Measurements from ENCODE around the gene FBXO34. TPM values are rescaled to one million over a fixed set of nuclear protein-coding genes. Genes with fewer than 3 reads are reported as not detected.

The FBXO34 gene
- total and polyA plus RNA-seq, 10 of the 15 experiments (the other 5 are each of a cell fraction or from before 2014, with no cell fraction given) = 5.6 to 22.8 (median 17.6) TPM

GRCh38 chr14:55372825-55373224, 101.6 kb downstream of the FBXO34 start:
- no peak for ATAC-seq
- H3K9me3 ChIP-seq (replicated peaks; ENCODE audit: control insufficient read depth, insufficient read depth, low read length) = no peaks in the 10 kb centered on the region
- H3K4me1 ChIP-seq (ENCODE audit: control insufficient read depth, insufficient read depth, low read length) = peaks cover 6% of the 10 kb centered on the region; the same call in 1 of the 2 replicates
- no peak overlapping the region for H3K27ac ChIP-seq (ENCODE audit: control insufficient read depth, insufficient read depth)
- intact Hi-C loops (cut with micrococcal nuclease; ENCODE audit: unreplicated experiment) (no loop called here), in situ Hi-C loops (cut with MboI) (no loop called here)
- BruUV-seq (replicated peaks) = no TSS peak
- no peak overlapping the region for H3K9ac ChIP-seq (ENCODE audit: control insufficient read depth, insufficient read depth, low read length)
- no peak overlapping the region for H3K4me3 ChIP-seq
- DNase-seq (ENCODE audit: low read depth, low spot score) = no peak
- peaks cover 0 to 11% of the 10 kb centered on the region in 2 experiments; a peak in 1 of 4 replicates for H3K36me3 ChIP-seq (ENCODE audit: control insufficient read depth in 2 of 2, insufficient read depth in 2 of 2, low read length in 1 of 2)
- SMC1A ChIA-PET (ENCODE audit: uncharacterized antibody, unreplicated experiment) = interaction anchor here (0.6 to 2.3 kb wide), 4 partner anchors 12 to 40 kb away, joined by 3 to 5 read pairs (median 4); partner anchors contain the start of gene ATG14
- no peak overlapping the region for H2AFZ ChIP-seq (ENCODE audit: control insufficient read depth, low read depth, low read length)
- no peak for FAIRE-seq
- no peak overlapping the region for H3K4me2 ChIP-seq (ENCODE audit: control insufficient read depth, insufficient read depth)
- 87% methylated on average over 7 of the region's 7 CpGs for WGBS (ENCODE audit: insufficient coverage, insufficient replicate concordance, low lambda C conversion rate, missing lambda C conversion rate)
- no peaks in the 10 kb centered on the region for H3K79me2 ChIP-seq (ENCODE audit: control insufficient read depth, insufficient read depth, low read length)
- CTCF ChIA-PET = interaction anchor here (0.8 to 3.2 kb wide), 9 partner anchors 9 to 100 kb away, joined by 3 to 12 read pairs (median 3); no protein-coding TSS in a partner anchor
- no peaks in the 10 kb centered on the region for H3K27me3 ChIP-seq (replicated peaks in 1 of 2; ENCODE audit: control insufficient read depth in 2 of 2, insufficient read depth in 2 of 2, low read length in 1 of 2)
- RAD21 ChIA-PET (ENCODE audit: unreplicated experiment) = interaction anchor here (1.0 to 2.0 kb wide), 2 partner anchors 17 to 102 kb away, joined by 4 to 5 read pairs; no protein-coding TSS in a partner anchor
- H4K20me1 ChIP-seq (ENCODE audit: control insufficient read depth, insufficient read depth) = no peaks in the 10 kb centered on the region
- POLR2A ChIA-PET = interaction anchor here (0.6 kb wide), 1 partner anchor 109 kb away, joined by 7 read pairs; no protein-coding TSS in a partner anchor
- no peak for TF ChIP-seq ATF7 (IDR thresholded peaks at IDR 0.05; ENCODE audit: low read depth)
- TF ChIP-seq BRCA1 (IDR thresholded peaks at IDR 0.05; ENCODE audit: low read depth, low read length) = no peak
- no peak for TF ChIP-seq TCF3 (IDR thresholded peaks at IDR 0.05; ENCODE audit: borderline replicate concordance, insufficient read depth, low read depth, low read length)
- TF ChIP-seq PML (IDR thresholded peaks at IDR 0.05; ENCODE audit: low read length) = no peak
- no peak for TF ChIP-seq KAT2A (conservative IDR thresholded peaks at IDR 0.05; ENCODE audit: control insufficient read depth, low read depth, low read length)

Measured in GM12878 (cell line).